Measurements from ENCODE around the gene LMO7. TPM values are rescaled to one million over a fixed set of nuclear protein-coding genes. Genes with fewer than 3 reads are reported as not detected.
A peak's percentile ranks its signal among the peaks of the same experiment; 100 is the strongest.
"Not testable (repeated sequence)": the region's sequence is repeated elsewhere in the genome, so short reads cannot be mapped to it uniquely, and the experiment has no call there.

Gene LMO7
- total and polyA plus RNA-seq, 8 donors, result 14.7 to 50.4 (median 29.1) TPM

DNA sequence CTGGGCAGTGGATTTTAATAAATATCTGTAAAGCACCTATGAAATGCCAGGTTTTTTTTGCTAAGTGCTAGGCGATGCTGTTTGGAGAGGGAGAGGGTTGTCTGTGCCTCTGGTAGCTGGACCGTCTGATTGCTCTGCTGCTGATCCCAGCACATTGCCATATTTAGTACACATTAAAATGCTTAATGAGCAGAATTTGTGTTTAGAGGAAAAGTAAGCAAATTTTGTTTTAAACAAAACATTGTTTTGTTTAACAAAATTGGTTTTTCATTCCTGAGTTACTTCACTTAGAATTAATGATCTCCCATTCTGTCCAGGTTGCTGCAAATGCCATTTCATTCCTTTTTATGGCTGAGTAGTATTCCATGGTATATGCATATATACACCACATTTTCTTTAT, 85.2 kb downstream of the LMO7 start:
- no peaks in the 10 kb centered on the region for H3K27me3 ChIP-seq
- ATAC-seq, result no peak
- H3K36me3 ChIP-seq, result no peaks in the 10 kb centered on the region
- no peak overlapping the region for H3K27ac ChIP-seq
- TF ChIP-seq, protein P1, sequence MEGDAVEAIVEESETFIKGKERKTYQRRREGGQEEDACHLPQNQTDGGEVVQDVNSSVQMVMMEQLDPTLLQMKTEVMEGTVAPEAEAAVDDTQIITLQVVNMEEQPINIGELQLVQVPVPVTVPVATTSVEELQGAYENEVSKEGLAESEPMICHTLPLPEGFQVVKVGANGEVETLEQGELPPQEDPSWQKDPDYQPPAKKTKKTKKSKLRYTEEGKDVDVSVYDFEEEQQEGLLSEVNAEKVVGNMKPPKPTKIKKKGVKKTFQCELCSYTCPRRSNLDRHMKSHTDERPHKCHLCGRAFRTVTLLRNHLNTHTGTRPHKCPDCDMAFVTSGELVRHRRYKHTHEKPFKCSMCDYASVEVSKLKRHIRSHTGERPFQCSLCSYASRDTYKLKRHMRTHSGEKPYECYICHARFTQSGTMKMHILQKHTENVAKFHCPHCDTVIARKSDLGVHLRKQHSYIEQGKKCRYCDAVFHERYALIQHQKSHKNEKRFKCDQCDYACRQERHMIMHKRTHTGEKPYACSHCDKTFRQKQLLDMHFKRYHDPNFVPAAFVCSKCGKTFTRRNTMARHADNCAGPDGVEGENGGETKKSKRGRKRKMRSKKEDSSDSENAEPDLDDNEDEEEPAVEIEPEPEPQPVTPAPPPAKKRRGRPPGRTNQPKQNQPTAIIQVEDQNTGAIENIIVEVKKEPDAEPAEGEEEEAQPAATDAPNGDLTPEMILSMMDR (IDR thresholded peaks at IDR 0.05), result no peak
- no peak overlapping the region for H3K4me3 ChIP-seq
- DNase-seq, result no peak
- FAIRE-seq, result no peak
- intact Hi-C loops (cut with DNase I), result no loop called here
- H3K9me3 ChIP-seq, result no peaks in the 10 kb centered on the region
- 96 to 97% methylated on average over 2 of the region's 2 CpGs for WGBS, 2 donors
- peaks cover 0 to 6% (median 0%) of the 10 kb centered on the region in 3 donors for H3K4me1 ChIP-seq

DNA sequence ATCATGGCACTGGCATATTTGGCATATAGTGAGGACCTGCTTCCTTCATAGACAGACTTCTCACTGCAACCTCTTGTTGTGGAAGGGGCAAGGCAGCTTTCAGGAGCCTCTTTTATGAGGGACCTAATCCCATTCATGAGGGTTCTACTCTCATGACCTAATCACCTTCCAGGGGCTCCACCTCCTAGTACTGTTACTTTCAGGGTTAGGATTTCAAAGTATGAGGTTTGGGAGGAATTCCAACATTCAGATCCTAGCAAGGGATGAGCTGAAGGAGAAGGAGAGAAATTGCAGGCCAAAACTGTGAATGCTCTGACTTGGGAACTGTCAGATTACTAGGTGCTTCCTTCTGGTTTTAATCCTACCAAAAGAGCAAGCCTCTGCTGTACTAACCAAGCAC, 87.8 kb downstream of the LMO7 start:
- H3K4me3 ChIP-seq, result no peak overlapping the region
- ATAC-seq (no peak), FAIRE-seq (no peak), DNase-seq (no peak)
- H3K9me3 ChIP-seq, result no peaks in the 10 kb centered on the region
- H3K36me3 ChIP-seq, result no peaks in the 10 kb centered on the region
- H3K27ac ChIP-seq, result peak overlapping the region in 2 of 4 donors; percentile 5 to 51
- TF ChIP-seq, protein P1 (IDR thresholded peaks at IDR 0.05), result no peak
- intact Hi-C loops (cut with DNase I), result no loop called here
- no peaks in the 10 kb centered on the region for H3K27me3 ChIP-seq
- peaks cover 0 to 6% (median 0%) of the 10 kb centered on the region in 3 donors for H3K4me1 ChIP-seq

DNA sequence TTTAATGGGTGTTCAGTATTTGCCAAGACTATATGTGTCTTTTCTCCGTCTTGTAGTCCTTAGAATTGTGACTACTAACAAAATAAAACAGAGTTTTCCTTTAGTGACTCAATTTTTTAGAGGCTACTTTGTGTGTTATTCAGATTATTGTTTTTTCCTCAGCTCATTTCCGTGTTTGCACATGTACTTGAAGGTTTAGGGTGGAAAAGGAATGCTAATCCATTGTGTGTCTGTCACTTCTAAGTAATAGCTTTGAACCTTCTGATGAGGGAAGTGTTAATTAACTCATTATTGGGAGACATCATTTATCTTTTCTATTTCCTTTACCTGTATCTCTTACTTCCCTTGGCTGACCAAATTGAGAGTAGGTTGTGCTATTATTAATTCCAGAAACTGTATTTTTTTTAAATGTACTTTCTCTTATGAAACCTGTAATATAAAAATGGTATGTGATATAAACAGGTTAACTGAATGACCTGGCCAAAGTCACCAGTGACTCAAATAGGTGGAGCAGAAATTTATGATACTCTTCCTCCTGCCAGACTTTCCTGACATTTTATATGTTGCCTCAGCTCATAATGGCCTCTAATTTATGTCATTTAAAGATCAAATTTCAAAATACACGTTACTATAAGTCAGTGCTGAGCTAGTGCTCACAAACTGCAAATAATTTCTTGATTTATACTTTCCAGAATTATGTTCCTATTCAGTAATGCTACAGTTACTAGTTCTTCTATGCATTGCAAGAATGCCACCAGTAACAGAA, 88.8 kb downstream of the LMO7 start:
- H3K36me3 ChIP-seq, result no peaks in the 10 kb centered on the region
- DNase-seq (no peak), ATAC-seq (peak in 3 of 4 donors; percentile 36 to 71 (median 66)), FAIRE-seq (peak; percentile 47)
- no peak overlapping the region for H3K4me3 ChIP-seq
- H3K9me3 ChIP-seq, result no peaks in the 10 kb centered on the region
- peak overlapping the region in 3 of 4 donors; percentile 1 to 51 (median 5) for H3K27ac ChIP-seq
- H3K4me1 ChIP-seq, result peaks cover 0 to 6% (median 0%) of the 10 kb centered on the region in 3 donors
- intact Hi-C loops (cut with DNase I), result no loop called here
- TF ChIP-seq, protein P1 (IDR thresholded peaks at IDR 0.05), result no peak
- H3K27me3 ChIP-seq, result no peaks in the 10 kb centered on the region
- whole genome bisulfite sequencing, 2 donors, result 55 to 57% methylated on average over 3 of the region's 3 CpGs

DNA sequence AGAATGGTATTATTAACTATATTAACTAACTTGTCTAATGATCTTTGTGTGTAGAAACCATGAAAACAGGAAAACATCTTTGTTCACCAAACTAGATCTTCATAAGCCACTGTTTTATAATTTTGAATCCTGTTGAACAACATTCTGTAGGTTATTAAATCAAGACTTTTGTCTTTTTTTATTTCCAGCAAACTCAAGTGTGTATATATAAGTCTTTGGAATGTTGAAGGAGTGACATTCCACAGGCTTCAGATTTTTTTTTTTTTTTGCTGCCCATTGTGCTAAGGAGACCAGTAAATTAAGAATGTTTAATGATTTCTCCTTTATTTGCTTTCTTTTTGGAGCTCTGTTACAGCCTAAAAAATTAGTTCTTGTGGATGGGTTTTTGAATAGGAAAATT, 89.6 kb downstream of the LMO7 start:
- DNase-seq, result no peak
- Histone ChIP-seq H3K36me3 (no peaks in the 10 kb centered on the region), H3K4me3 (no peak overlapping the region), H3K4me1 (peaks cover 0 to 6% (median 0%) of the 10 kb centered on the region in 3 donors), H3K9me3 (no peaks in the 10 kb centered on the region), H3K27me3 (no peaks in the 10 kb centered on the region), H3K27ac (peak overlapping the region in 2 of 4 donors; percentile 2 to 5)
- FAIRE-seq, result no peak
- TF ChIP-seq, protein P1 (IDR thresholded peaks at IDR 0.05), result no peak
- intact Hi-C loops (cut with DNase I), result no loop called here
- peak in 3 of 4 donors; percentile 28 to 53 (median 28) for ATAC-seq

DNA sequence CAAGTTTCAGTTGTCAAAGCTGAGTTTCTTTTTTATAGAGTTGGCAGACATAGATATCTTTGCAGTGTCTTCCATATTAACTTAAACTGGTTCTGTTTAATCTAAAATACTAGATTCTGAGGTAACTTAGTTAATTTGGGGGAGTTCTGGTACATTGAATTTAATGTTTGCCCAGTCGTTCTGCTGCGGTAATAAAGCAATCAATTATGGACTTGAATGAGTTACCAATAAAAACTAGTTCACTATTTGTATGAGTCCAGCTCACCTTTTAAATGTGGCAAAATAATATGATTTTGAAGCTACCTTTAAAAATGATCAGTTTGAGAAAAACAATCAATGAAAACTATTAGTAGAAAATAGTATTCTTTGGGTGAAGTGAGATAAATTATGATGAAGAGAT, 90.2 kb downstream of the LMO7 start:
- intact Hi-C loops (cut with DNase I), result no loop called here
- H3K27ac ChIP-seq, result peak overlapping the region in 2 of 4 donors; percentile 5 to 7
- TF ChIP-seq, protein P1 (IDR thresholded peaks at IDR 0.05), result no peak
- H3K27me3 ChIP-seq, result no peaks in the 10 kb centered on the region
- peak in 1 of 4 donors; percentile 56 for ATAC-seq
- no peak for DNase-seq
- no peaks in the 10 kb centered on the region for H3K36me3 ChIP-seq
- 58 to 60% methylated on average over 2 of the region's 2 CpGs for WGBS, 2 donors
- no peak overlapping the region for H3K4me3 ChIP-seq
- no peaks in the 10 kb centered on the region for H3K9me3 ChIP-seq
- FAIRE-seq, result no peak
- H3K4me1 ChIP-seq, result peaks cover 0 to 6% (median 0%) of the 10 kb centered on the region in 3 donors

DNA sequence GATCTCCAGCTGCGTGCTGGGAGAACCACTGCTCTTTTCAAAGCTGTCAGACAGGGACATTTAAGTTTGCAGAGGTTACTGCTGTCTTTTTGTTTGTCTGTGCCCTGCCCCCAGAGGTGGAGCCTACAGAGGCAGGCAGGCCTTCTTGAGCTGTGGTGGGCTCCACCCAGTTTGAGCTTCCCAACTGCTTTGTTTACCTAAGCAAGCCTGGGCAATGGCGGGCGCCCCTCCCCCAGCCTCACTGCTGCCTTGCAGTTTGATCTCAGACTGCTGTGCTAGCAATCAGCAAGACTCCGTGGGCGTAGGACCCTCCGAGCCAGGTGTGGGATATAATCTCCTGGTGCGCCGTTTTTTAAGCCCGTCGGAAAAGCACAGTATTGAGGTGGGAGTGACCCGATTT, 97.0 kb downstream of the LMO7 start:
- H3K27ac ChIP-seq; H3K4me1 ChIP-seq; H3K4me3 ChIP-seq; intact Hi-C loops (cut with DNase I); DNase-seq; FAIRE-seq; H3K9me3 ChIP-seq; H3K27me3 ChIP-seq; H3K36me3 ChIP-seq; ATAC-seq: not testable (repeated sequence)
- 84 to 100% methylated on average over 2 to 11 of the region's 11 CpGs for WGBS, 2 donors

All from pancreas (tissue), 10 donors.